A673 (cell line): ENCODE measurements around the gene KANSL1L.

ENCODE experiments used
- EZH2 ChIP-seq: fragments of 200-600 bp; sonication (generic); IDR thresholded peaks from 2 replicates; pipeline ENCODE4 v1.6.1; 2017; ENCODE audit warnings: borderline replicate concordance, low read depth, mild to moderate bottlenecking, mixed read lengths, antibody characterized with exemption, low read length; ENCODE audit not compliant: poor library complexity, severe bottlenecking
- TF ChIP-seq, protein P1 (sequence below): fragments of 300-800, 200-600 bp; sonication (generic); conservative IDR thresholded peaks from 2 replicates; pipeline ENCODE4 v1.5.1; 2017; ENCODE audit warnings: low read depth, mild to moderate bottlenecking, antibody characterized with exemption, low read length, moderate library complexity, mixed read lengths

GRCh38 chr2:210199186-210199765 is 28.1 kb upstream of the KANSL1L start:
- TF ChIP-seq, protein P1, sequence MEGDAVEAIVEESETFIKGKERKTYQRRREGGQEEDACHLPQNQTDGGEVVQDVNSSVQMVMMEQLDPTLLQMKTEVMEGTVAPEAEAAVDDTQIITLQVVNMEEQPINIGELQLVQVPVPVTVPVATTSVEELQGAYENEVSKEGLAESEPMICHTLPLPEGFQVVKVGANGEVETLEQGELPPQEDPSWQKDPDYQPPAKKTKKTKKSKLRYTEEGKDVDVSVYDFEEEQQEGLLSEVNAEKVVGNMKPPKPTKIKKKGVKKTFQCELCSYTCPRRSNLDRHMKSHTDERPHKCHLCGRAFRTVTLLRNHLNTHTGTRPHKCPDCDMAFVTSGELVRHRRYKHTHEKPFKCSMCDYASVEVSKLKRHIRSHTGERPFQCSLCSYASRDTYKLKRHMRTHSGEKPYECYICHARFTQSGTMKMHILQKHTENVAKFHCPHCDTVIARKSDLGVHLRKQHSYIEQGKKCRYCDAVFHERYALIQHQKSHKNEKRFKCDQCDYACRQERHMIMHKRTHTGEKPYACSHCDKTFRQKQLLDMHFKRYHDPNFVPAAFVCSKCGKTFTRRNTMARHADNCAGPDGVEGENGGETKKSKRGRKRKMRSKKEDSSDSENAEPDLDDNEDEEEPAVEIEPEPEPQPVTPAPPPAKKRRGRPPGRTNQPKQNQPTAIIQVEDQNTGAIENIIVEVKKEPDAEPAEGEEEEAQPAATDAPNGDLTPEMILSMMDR, result peak; percentile 68
- no peak for TF ChIP-seq EZH2
